ENCODE results near the gene SSX2IP.

- TF ChIP-seq GATA2 (IDR thresholded peaks at IDR 0.05; ENCODE audit: low read depth, low read length) (no peak), GATA3 (IDR thresholded peaks at IDR 0.05; ENCODE audit: low read depth, low read length) (no peak)
These were observed 46.7 kb upstream of the SSX2IP start for GRCh38 chr1:84736944-84737343.

Measured in SH-SY5Y (cell line).